ENCODE measurements around the gene FGF4. TPM values are rescaled to one million over a fixed set of nuclear protein-coding genes. Genes with fewer than 3 reads are reported as not detected.

Gene FGF4
- total RNA-seq, 3 donors from 2014 or later = not detected

DNA sequence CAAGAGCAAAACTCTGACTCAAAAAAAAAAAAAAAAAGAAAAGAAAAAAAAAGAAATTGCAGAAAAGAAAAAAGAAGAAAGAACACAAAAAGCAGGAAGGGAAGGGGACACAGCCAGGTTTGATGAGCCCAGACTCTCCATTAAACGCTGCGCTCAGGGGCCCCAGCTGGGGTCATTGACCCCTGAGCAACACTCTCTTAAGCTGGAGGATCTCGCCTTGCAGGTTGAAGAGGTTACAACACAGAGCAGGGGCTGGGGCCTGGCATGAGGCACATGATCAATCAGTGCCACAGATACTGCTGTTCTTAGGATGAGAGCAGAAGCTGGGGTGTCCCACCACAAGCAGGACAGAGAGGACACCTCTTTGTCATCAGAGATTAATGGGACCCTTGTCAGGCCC lies 36.3 kb upstream of the FGF4 start:
- no peak for DNase-seq
- Histone ChIP-seq H3K9me3 (no peaks in the 10 kb centered on the region), H3K4me1 (ENCODE audit: low read depth) (no peaks in the 10 kb centered on the region), H3K36me3 (ENCODE audit: low read depth) (no peaks in the 10 kb centered on the region), H3K4me3 (no peak overlapping the region)
- TF ChIP-seq, protein P1, sequence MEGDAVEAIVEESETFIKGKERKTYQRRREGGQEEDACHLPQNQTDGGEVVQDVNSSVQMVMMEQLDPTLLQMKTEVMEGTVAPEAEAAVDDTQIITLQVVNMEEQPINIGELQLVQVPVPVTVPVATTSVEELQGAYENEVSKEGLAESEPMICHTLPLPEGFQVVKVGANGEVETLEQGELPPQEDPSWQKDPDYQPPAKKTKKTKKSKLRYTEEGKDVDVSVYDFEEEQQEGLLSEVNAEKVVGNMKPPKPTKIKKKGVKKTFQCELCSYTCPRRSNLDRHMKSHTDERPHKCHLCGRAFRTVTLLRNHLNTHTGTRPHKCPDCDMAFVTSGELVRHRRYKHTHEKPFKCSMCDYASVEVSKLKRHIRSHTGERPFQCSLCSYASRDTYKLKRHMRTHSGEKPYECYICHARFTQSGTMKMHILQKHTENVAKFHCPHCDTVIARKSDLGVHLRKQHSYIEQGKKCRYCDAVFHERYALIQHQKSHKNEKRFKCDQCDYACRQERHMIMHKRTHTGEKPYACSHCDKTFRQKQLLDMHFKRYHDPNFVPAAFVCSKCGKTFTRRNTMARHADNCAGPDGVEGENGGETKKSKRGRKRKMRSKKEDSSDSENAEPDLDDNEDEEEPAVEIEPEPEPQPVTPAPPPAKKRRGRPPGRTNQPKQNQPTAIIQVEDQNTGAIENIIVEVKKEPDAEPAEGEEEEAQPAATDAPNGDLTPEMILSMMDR (IDR thresholded peaks at IDR 0.05) = no peak
- intact Hi-C loops (cut with DNase I, micrococcal nuclease) = no loop called here
- no peak for ATAC-seq

DNA sequence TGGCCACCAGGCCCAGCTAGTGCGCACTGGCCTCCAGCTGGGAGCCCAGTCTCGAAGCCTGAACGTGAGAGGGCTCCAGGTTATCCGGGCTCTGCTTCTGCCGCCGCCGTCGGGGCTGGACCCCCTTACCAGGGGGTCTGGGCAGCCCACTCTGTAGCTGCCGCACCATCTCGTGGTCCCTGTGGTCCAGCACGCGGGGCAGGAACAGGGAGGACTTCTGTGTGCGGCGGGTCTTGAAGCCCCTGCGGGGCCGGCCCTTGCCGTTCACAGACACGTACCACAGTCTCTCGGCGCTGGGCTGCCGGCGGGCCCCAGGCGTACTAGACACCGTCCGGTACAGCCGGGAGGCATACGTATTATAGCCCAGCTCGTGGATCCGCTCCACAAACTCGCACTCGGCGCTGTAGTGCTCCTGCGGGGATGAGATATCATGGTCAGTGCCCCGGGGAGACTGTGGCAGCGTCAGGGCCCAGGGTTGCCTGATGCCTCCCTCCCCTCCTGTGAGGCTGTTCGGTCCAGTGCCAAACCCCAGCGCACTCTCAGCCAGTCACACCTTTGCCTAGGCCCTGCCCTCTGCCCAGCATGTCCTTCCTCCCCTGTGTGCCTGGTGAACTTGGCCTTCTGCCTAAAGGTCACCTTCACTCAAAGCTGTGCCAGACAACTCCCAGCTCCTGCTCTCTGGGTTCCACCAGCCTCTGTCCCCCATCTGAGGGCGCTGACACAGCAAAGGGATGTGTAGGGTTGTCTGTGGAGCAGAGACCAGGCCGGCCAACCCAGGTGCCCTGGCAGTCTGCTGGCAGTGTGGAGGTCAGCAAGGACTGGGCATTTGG lies 35.4 kb upstream of the FGF4 start:
- Histone ChIP-seq H3K4me3 (no peak overlapping the region), H3K36me3 (ENCODE audit: low read depth) (no peaks in the 10 kb centered on the region), H3K4me1 (ENCODE audit: low read depth) (no peaks in the 10 kb centered on the region), H3K9me3 (no peaks in the 10 kb centered on the region)
- DNase-seq (no peak), ATAC-seq (no peak)
- intact Hi-C loops (cut with DNase I, micrococcal nuclease) = no loop called here
- TF ChIP-seq, protein P1 (IDR thresholded peaks at IDR 0.05) = no peak

DNA sequence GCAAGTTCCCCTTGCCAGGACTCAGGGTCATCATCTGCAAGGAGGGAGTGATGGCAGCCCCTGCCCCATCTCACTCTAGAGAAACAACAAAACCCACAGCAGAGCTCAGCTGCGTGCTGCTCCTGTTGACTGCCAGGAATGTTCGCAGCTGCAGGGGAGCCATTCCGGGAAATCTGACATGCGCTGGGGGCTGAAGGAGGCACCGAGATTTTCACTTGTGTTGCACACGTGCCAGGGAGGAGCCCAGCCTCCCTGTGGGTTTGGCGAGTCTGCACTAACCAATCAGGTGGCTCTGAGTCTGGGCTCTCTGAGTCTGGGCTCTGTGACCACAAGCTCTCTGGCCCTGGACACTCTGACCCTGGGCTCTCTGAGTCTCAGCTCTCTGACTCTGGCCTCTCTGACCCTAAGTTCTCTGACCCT lies 33.5 kb upstream of the FGF4 start:
- intact Hi-C loops (cut with DNase I, micrococcal nuclease) = no loop called here
- no peaks in the 10 kb centered on the region for H3K36me3 ChIP-seq (ENCODE audit: low read depth)
- ATAC-seq (no peak), DNase-seq (no peak)
- H3K4me1 ChIP-seq (ENCODE audit: low read depth) = no peaks in the 10 kb centered on the region
- H3K4me3 ChIP-seq = no peak overlapping the region
- TF ChIP-seq, protein P1 (IDR thresholded peaks at IDR 0.05) = no peak
- no peaks in the 10 kb centered on the region for H3K9me3 ChIP-seq

DNA sequence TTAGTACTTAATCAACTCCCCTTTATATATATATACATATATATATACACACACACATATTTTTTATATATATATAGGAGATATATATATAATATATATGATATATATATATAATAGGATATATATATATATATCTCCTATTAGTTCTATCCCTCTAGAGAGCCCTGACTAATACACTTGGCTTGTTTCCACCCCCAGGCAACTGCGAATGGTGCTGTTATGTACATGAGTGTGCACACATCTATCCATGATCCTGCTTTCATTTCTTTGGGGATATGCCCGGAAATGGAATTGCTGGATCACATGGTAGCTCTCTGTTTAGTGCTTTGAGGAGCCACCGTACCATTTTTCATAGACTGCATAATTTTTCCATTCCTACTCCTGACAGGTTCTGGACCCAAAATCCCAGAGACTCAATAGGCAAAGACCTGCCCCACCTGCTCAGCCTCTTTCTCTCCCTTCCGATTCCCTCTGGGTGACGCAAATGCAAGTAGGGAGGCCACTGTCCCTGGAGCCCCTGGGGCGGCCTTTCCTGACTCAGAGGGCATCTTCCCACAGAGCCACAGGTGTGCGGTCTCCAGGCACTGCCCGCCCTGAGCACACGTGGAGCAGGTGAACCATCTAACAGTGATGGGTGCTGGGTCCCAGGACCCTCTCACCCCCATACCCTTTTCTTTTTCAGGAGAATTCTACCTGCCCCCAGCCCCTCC lies 32.1 kb upstream of the FGF4 start:
- Histone ChIP-seq H3K4me1 (ENCODE audit: low read depth) (no peaks in the 10 kb centered on the region), H3K4me3 (no peak overlapping the region), H3K9me3 (no peaks in the 10 kb centered on the region), H3K36me3 (ENCODE audit: low read depth) (no peaks in the 10 kb centered on the region)
- DNase-seq = no peak
- intact Hi-C loops (cut with DNase I, micrococcal nuclease) = no loop called here
- no peak for ATAC-seq
- TF ChIP-seq, protein P1 (IDR thresholded peaks at IDR 0.05) = no peak

DNA sequence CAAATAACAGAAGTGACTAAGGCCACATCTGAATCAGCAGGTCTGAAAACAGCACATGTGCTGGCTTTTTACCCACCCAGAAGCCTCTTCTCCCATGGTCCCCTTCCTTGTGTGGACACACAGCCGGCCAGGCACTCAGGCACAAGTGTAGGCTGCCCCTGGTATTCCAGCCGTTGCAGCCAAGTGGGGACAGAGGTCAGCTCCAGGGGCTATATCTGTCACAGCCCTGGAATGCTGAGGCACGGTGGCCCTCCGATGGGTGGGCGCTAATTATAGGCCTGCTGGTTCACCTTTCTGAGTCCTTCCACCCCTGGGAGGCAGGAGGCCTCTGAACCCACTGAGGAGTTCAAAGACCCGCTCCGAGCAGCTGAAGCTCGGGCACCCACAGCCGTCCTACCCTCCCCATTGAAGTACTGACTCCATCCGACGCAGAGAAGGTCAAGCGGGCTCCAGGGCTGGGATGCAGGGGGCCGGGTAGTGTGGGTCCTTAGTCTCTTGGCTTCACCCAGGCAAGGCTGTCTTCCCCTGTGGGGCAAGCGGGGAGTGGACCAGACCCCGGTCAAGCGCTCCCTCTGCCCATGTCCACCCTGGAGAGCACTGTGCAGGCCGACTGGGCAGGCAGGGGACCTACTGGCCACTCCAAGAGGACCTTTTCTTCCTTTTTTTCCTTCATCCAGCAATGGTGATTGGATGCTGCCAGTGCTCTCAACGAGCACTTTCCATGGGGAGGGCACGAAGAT lies 29.8 kb upstream of the FGF4 start:
- Histone ChIP-seq H3K36me3 (ENCODE audit: low read depth) (no peaks in the 10 kb centered on the region), H3K4me3 (no peak overlapping the region), H3K9me3 (no peaks in the 10 kb centered on the region), H3K4me1 (ENCODE audit: low read depth) (no peaks in the 10 kb centered on the region)
- no peak for ATAC-seq
- intact Hi-C loops (cut with DNase I, micrococcal nuclease) = no loop called here
- TF ChIP-seq, protein P1 (IDR thresholded peaks at IDR 0.05) = no peak
- no peak for DNase-seq
